Neural crest cell (in vitro differentiated cells): ENCODE data around the gene JAK2. TPM values are rescaled to one million over a fixed set of nuclear protein-coding genes. Genes with fewer than 3 reads are reported as not detected.

ENCODE experiments used
- DNase-seq: peaks from one replicate; pipeline ENCODE4 v3.0.0; 2021; ENCODE audit warnings: low read depth, mixed read lengths, low spot score
- H3K27ac Mint-ChIP-seq: one replicate; pipeline ENCODE4 v1.8.0; 2021; ENCODE audit warnings: mild to moderate bottlenecking, mixed read lengths; ENCODE audit not compliant: unreplicated experiment
- H3K27me3 Mint-ChIP-seq: 2 replicates; pipeline ENCODE4 v1.8.0; 2021; ENCODE audit warnings: low read depth, mild to moderate bottlenecking, mixed read lengths
- H3K36me3 Mint-ChIP-seq: 2 replicates; pipeline ENCODE4 v1.8.0; 2021; ENCODE audit warnings: low read depth, mild to moderate bottlenecking, mixed read lengths
- H3K4me1 Mint-ChIP-seq: 2 replicates; pipeline ENCODE4 v1.8.0; 2021; ENCODE audit warnings: mixed read lengths
- H3K4me3 Mint-ChIP-seq: one replicate; pipeline ENCODE4 v1.8.0; 2021; ENCODE audit warnings: mild to moderate bottlenecking, mixed read lengths
- H3K9me3 Mint-ChIP-seq: 2 replicates; pipeline ENCODE4 v1.8.0; 2021; ENCODE audit warnings: mixed read lengths
- CTCF ChIP-seq: fragments of 200-600 bp; sonication (generic); conservative IDR thresholded peaks from 2 replicates; pipeline ENCODE4 v1.5.0; 2021; ENCODE audit warnings: antibody characterized with exemption, mild to moderate bottlenecking
- total RNA-seq: library from RNA; stranded (reverse); gene quantifications from 2 replicates; pipeline ENCODE4 v1.2.1, GENCODE V29; 2021

The JAK2 gene
- total RNA-seq, 1 donor from 2014 or later: 5.0 TPM

DNA sequence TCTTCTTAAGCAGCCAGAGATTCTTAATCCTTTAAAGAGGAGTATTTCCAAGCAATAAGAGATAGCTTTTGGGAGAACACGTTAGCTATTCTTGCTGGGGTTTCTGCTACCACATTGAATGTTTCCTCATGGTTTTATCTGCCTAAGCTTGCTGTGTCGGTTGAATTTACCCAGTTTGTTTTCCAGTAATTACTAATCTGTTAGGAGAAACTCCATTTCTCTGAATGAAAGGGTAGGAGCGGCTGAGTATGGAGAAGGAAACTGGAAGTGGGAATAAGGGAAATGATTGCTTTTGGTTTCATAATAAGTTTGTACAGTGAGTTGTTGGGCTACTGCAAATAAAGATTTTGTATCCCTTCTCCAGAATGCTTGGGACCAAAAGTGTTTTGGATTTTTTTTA, 1.2 kb downstream of the JAK2 start:
- H3K27ac Mint-ChIP-seq: no peak overlapping the region
- H3K36me3 Mint-ChIP-seq: no peaks in the 10 kb centered on the region
- H3K9me3 Mint-ChIP-seq: no peaks in the 10 kb centered on the region
- TF ChIP-seq CTCF: no peak
- H3K27me3 Mint-ChIP-seq: peaks cover 3% of the 10 kb centered on the region
- peaks cover 19% of the 10 kb centered on the region for H3K4me1 Mint-ChIP-seq
- peak overlapping the region; percentile 84 for H3K4me3 Mint-ChIP-seq
- DNase-seq: no peak

DNA sequence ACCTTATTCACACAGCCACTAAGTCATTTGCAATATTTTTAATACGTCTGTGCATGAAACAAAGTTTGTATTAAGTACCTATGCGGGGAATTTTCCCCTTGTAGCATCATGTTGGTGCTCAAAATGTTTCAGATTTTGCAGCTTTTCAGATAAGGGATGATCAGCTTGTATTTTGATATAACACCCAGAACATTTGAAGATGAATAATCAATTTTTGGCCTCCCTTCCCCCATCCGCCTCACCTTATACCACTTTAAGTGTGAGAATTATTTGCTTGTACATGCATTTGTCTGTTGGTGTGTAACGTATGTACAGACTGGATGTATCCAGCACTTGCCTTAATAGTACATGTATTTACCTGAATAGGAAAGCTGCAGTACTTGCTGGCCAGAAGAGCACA, 1.7 kb downstream of the JAK2 start:
- DNase-seq: no peak
- H3K4me1 Mint-ChIP-seq: peaks cover 19% of the 10 kb centered on the region
- peaks cover 1% of the 10 kb centered on the region for H3K36me3 Mint-ChIP-seq
- H3K9me3 Mint-ChIP-seq: no peaks in the 10 kb centered on the region
- peaks cover under 1% of the 10 kb centered on the region for H3K27me3 Mint-ChIP-seq
- no peak overlapping the region for H3K4me3 Mint-ChIP-seq
- no peak for TF ChIP-seq CTCF
- H3K27ac Mint-ChIP-seq: no peak overlapping the region

GRCh38 chr9:4987961-4988421, 2.9 kb downstream of the JAK2 start:
- peaks cover 19% of the 10 kb centered on the region for H3K4me1 Mint-ChIP-seq
- peak; percentile 81 for TF ChIP-seq CTCF
- H3K27me3 Mint-ChIP-seq: no peaks in the 10 kb centered on the region
- no peak overlapping the region for H3K4me3 Mint-ChIP-seq
- H3K9me3 Mint-ChIP-seq: peaks cover 1% of the 10 kb centered on the region
- peak; percentile 55 for DNase-seq
- no peak overlapping the region for H3K27ac Mint-ChIP-seq
- H3K36me3 Mint-ChIP-seq: peaks cover 11% of the 10 kb centered on the region

DNA sequence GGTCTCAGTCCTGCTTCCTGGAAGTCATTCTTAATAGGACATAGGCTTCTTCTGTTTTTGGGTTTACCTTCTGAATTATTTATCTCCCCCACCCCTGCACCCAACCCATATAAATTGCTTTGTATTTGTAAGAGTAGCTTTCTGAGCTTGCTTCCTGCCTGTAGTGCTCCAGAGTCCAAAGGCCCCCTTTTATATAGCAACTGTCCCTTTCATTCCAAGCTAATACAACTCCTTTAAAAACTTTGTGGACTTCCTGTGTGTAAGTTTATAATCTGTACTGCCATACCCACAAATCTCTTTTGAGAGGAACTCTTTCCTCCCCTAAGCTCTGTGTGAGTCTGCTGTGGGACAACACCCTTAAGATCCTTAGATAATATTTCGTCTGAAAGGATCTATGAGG, 7.8 kb downstream of the JAK2 start:
- no peak for TF ChIP-seq CTCF
- Mint-ChIP-seq H3K9me3 (peaks cover 5% of the 10 kb centered on the region), H3K27ac (no peak overlapping the region), H3K27me3 (no peaks in the 10 kb centered on the region), H3K4me1 (no peaks in the 10 kb centered on the region), H3K36me3 (peaks cover 16% of the 10 kb centered on the region), H3K4me3 (no peak overlapping the region)
- no peak for DNase-seq

- H3K4me3 Mint-ChIP-seq: no peak overlapping the region
- no peaks in the 10 kb centered on the region for H3K27me3 Mint-ChIP-seq
- peaks cover 16% of the 10 kb centered on the region for H3K36me3 Mint-ChIP-seq
- peaks cover 5% of the 10 kb centered on the region for H3K9me3 Mint-ChIP-seq
- H3K27ac Mint-ChIP-seq: no peak overlapping the region
- no peaks in the 10 kb centered on the region for H3K4me1 Mint-ChIP-seq
- no peak for DNase-seq
- no peak for TF ChIP-seq CTCF
Measured at GRCh38 chr9:4994166-4994890, 9.3 kb downstream of the JAK2 start.
